ENCODE results near the gene ANGPTL2. TPM values are rescaled to one million over a fixed set of nuclear protein-coding genes. Genes with fewer than 3 reads are reported as not detected.

ANGPTL2 gene
- total RNA-seq, 1 experiment from 2014 or later = 0.20 TPM

GRCh38 chr9:127102176-127102575, 20.3 kb downstream of the ANGPTL2 start:
- H3K4me3 ChIP-seq (replicated peaks in 1 of 2; ENCODE audit: low read depth in 1 of 2, low read length in 2 of 2) = no peak overlapping the region
- no peak overlapping the region for H3K9ac ChIP-seq (ENCODE audit: low read length)
- H3K27ac ChIP-seq (ENCODE audit: low read depth, low read length) = no peak overlapping the region
- DNase-seq (ENCODE audit: low read depth, low spot score) (no peak), ATAC-seq (no peak)
- ChIA-PET POLR2A (no interaction called here), RAD21 (ENCODE audit: low non-redundant PET in 1 of 2, low total read pairs in 2 of 2, uncharacterized antibody in 2 of 2, unreplicated experiment in 2 of 2) (no interaction called here), CTCF (no interaction called here)
- H3K27me3 ChIP-seq (ENCODE audit: insufficient read depth, low read length) = no peaks in the 10 kb centered on the region
- no TSS peak for BruUV-seq (replicated peaks)
- H3K4me2 ChIP-seq (ENCODE audit: low read length) = no peak overlapping the region
- H3K36me3 ChIP-seq (ENCODE audit: control insufficient read depth in 1 of 2, insufficient read depth in 2 of 2, low read length in 2 of 2) = no peaks in the 10 kb centered on the region
- intact Hi-C loops (cut with micrococcal nuclease) = no loop called here
- TF ChIP-seq SP1 (IDR thresholded peaks at IDR 0.05; ENCODE audit: low read depth) = no peak
- no peak for TF ChIP-seq MAX (IDR thresholded peaks at IDR 0.05)
- TF ChIP-seq RAD21 (IDR thresholded peaks at IDR 0.05; ENCODE audit: low read depth) = no peak
- TF ChIP-seq ELF1 (IDR thresholded peaks at IDR 0.05; ENCODE audit: borderline replicate concordance, low read depth) = no peak
- TF ChIP-seq SIN3A (IDR thresholded peaks at IDR 0.05; ENCODE audit: low read depth) = no peak
- TF ChIP-seq SRF (IDR thresholded peaks at IDR 0.05; ENCODE audit: low read depth) = no peak
- TF ChIP-seq EZH2 (IDR thresholded peaks at IDR 0.05) = no peak
- TF ChIP-seq TCF7L2 (IDR thresholded peaks at IDR 0.05; ENCODE audit: borderline replicate concordance, extremely low read depth, insufficient read depth, insufficient read length) = no peak
- no peaks in the 10 kb centered on the region for H3K79me2 ChIP-seq (ENCODE audit: insufficient read depth, low read length)
- H3K9me3 ChIP-seq (ENCODE audit: control insufficient read depth in 1 of 2, insufficient read depth in 1 of 2, low read depth in 1 of 2, low read length in 2 of 2) = no peaks in the 10 kb centered on the region
- no peaks in the 10 kb centered on the region for H4K20me1 ChIP-seq (ENCODE audit: insufficient read depth)
- no peak overlapping the region for H2AFZ ChIP-seq (ENCODE audit: low read depth, low read length, poor library complexity, severe bottlenecking)
- no peaks in the 10 kb centered on the region for H3K9me2 ChIP-seq (ENCODE audit: insufficient read depth)
- no peaks in the 10 kb centered on the region for H3K4me1 ChIP-seq (ENCODE audit: control insufficient read depth in 1 of 2, insufficient read depth in 2 of 2, low read length in 2 of 2)

GRCh38 chr9:127099664-127100063, 22.8 kb downstream of the ANGPTL2 start:
- POLR2A ChIA-PET = no interaction called here
- intact Hi-C loops (cut with micrococcal nuclease) = no loop called here
- Histone ChIP-seq H3K36me3 (ENCODE audit: control insufficient read depth in 1 of 2, insufficient read depth in 2 of 2, low read length in 2 of 2) (no peaks in the 10 kb centered on the region), H2AFZ (ENCODE audit: low read depth, low read length, poor library complexity, severe bottlenecking) (no peak overlapping the region), H3K27me3 (ENCODE audit: insufficient read depth, low read length) (no peaks in the 10 kb centered on the region), H3K9me3 (ENCODE audit: control insufficient read depth in 1 of 2, insufficient read depth in 1 of 2, low read depth in 1 of 2, low read length in 2 of 2) (no peaks in the 10 kb centered on the region), H4K20me1 (ENCODE audit: insufficient read depth) (no peaks in the 10 kb centered on the region), H3K4me2 (ENCODE audit: low read length) (no peak overlapping the region), H3K27ac (ENCODE audit: low read depth, low read length) (no peak overlapping the region), H3K9ac (ENCODE audit: low read length) (no peak overlapping the region), H3K9me2 (ENCODE audit: insufficient read depth) (no peaks in the 10 kb centered on the region), H3K79me2 (ENCODE audit: insufficient read depth, low read length) (no peaks in the 10 kb centered on the region), H3K4me3 (replicated peaks in 1 of 2; ENCODE audit: low read depth in 1 of 2, low read length in 2 of 2) (no peak overlapping the region), H3K4me1 (ENCODE audit: control insufficient read depth in 1 of 2, insufficient read depth in 2 of 2, low read length in 2 of 2) (no peaks in the 10 kb centered on the region)
- TF ChIP-seq MAX (IDR thresholded peaks at IDR 0.05) (no peak), EZH2phosphoT487 (IDR thresholded peaks at IDR 0.05; ENCODE audit: borderline replicate concordance) (no peak), EZH2 (IDR thresholded peaks at IDR 0.05) (no peak)
- RAD21 ChIA-PET (ENCODE audit: low non-redundant PET in 1 of 2, low total read pairs in 2 of 2, uncharacterized antibody in 2 of 2, unreplicated experiment in 2 of 2) = no interaction called here
- CTCF ChIA-PET = no interaction called here
- no TSS peak for BruUV-seq (replicated peaks)
- no peak for DNase-seq (ENCODE audit: low read depth, low spot score)
- ATAC-seq = no peak

Measured in HCT116 (cell line).